HCT116 (cell line): ENCODE results near the gene FAM53B. TPM values are rescaled to one million over a fixed set of nuclear protein-coding genes. Genes with fewer than 3 reads are reported as not detected.

ENCODE experiments used
- ATAC-seq: fragments of 200-7000 bp; cut with Tn5 transposase; 2 replicates; pipeline ENCODE4 v1.9.1; 2020; ENCODE audit warnings: mild to moderate bottlenecking, moderate library complexity
- BruUV-seq: library from RNA; stranded (reverse); fragments of 400-500 nt; replicated peaks from 2 replicates; lab custom pipeline; 2021; lab: Mats Ljungman, UMichigan
- CTCF ChIA-PET: fragments of 300-600 bp; sonication (Branson Sonifier 250); formaldehyde crosslinking; loops from one replicate; lab custom pipeline; 2021; ENCODE audit warnings: antibody characterized with exemption; lab: Charles Lee
- POLR2A ChIA-PET: fragments of 300-600, 350-600 bp; sonication (Branson Sonifier 250); formaldehyde crosslinking; loops from one replicate; lab custom pipeline; 2021; ENCODE audit warnings: antibody characterized with exemption; lab: Charles Lee
- RAD21 ChIA-PET, 2 experiments: fragments of 300-600 bp; sonication (Branson Sonifier 250); formaldehyde crosslinking; loops; one replicate each; lab custom pipeline; 2023; ENCODE audit warnings: low total read pairs in 2 of 2; ENCODE audit not compliant: uncharacterized antibody in 2 of 2, unreplicated experiment in 2 of 2, low non-redundant PET in 1 of 2; lab: Charles Lee
- DNase-seq: peaks from one replicate; pipeline ENCODE4 v3.0.0-alpha.2; 2010; ENCODE audit warnings: low read depth, low spot score
- H2AFZ ChIP-seq: fragments of 200-600 bp; shearing (Covaris generic), sonication (generic); 2 replicates; pipeline ENCODE4 v1.6.1; 2017; ENCODE audit warnings: low read depth, mixed run types, mixed read lengths, antibody characterized with exemption, low read length; ENCODE audit not compliant: poor library complexity, severe bottlenecking
- H3K27ac ChIP-seq: 2 replicates; pipeline ENCODE4 v1.5.1; 2012; ENCODE audit warnings: low read depth, low read length
- H3K27me3 ChIP-seq: fragments of 200-600 bp; sonication (generic); 2 replicates; pipeline ENCODE4 v1.6.1; 2016; ENCODE audit warnings: mixed run types, low read length, mixed read lengths; ENCODE audit not compliant: insufficient read depth
- H3K36me3 ChIP-seq, 2 experiments: fragments of 200-500 bp in 1 of 2; fragments of 200-600 bp in 1 of 2; sonication (Bioruptor generic) in 1 of 2; sonication (generic) in 1 of 2; 2 replicates each; pipeline versions ENCODE4 v1.5.1 to v1.6.1; 2014 to 2016; ENCODE audit warnings: low read length in 2 of 2, inconsistent platforms in 1 of 2, mixed read lengths in 1 of 2, mixed run types in 1 of 2; ENCODE audit not compliant: insufficient read depth in 2 of 2, control insufficient read depth in 1 of 2
- H3K4me1 ChIP-seq, 2 experiments: fragments of 200-600 bp in 1 of 2; sonication (generic) in 1 of 2; 2 replicates each; pipeline versions ENCODE4 v1.5.1 to v1.6.1; 2012 to 2017; ENCODE audit warnings: low read length in 2 of 2, inconsistent platforms in 1 of 2, mild to moderate bottlenecking in 1 of 2, mixed read lengths in 1 of 2, mixed run types in 1 of 2, moderate library complexity in 1 of 2; ENCODE audit not compliant: insufficient read depth in 2 of 2, control insufficient read depth in 1 of 2
- H3K4me2 ChIP-seq: fragments of 200-600 bp; sonication (generic); 2 replicates; pipeline ENCODE4 v1.6.1; 2017; ENCODE audit warnings: mixed run types, low read length, mixed read lengths
- H3K4me3 ChIP-seq, 2 experiments: fragments of 200-600 bp in 1 of 2; sonication (generic) in 1 of 2; replicated peaks in 1 of 2; 2 replicates each; pipeline ENCODE4 v1.5.1; 2011 to 2016; ENCODE audit warnings: low read length in 2 of 2, control low read depth in 1 of 2, low read depth in 1 of 2, mild to moderate bottlenecking in 1 of 2, mixed read lengths in 1 of 2, mixed run types in 1 of 2
- H3K79me2 ChIP-seq: fragments of 200-600 bp; sonication (generic); 2 replicates; pipeline ENCODE4 v1.6.1; 2017; ENCODE audit warnings: mild to moderate bottlenecking, mixed run types, low read length, moderate library complexity, mixed read lengths; ENCODE audit not compliant: insufficient read depth
- H3K9ac ChIP-seq: fragments of 200-600 bp; sonication (generic); 2 replicates; pipeline ENCODE4 v1.6.1; 2016; ENCODE audit warnings: low read length, mixed read lengths
- H3K9me2 ChIP-seq: fragments of 200-600 bp; sonication (generic), shearing (Covaris generic); 2 replicates; pipeline ENCODE4 v1.6.1; 2017; ENCODE audit warnings: mixed run types, mild to moderate bottlenecking, moderate library complexity; ENCODE audit not compliant: insufficient read depth
- H3K9me3 ChIP-seq, 2 experiments: fragments of 200-500 bp in 1 of 2; fragments of 200-600 bp in 1 of 2; sonication (Bioruptor generic) in 1 of 2; sonication (generic) in 1 of 2; 2 replicates each; pipeline ENCODE4 v1.6.1; 2014 to 2017; ENCODE audit warnings: low read length in 2 of 2, mixed read lengths in 2 of 2, inconsistent platforms in 1 of 2, low read depth in 1 of 2, mild to moderate bottlenecking in 1 of 2, mixed run types in 1 of 2, moderate library complexity in 1 of 2; ENCODE audit not compliant: control insufficient read depth in 1 of 2, insufficient read depth in 1 of 2
- H4K20me1 ChIP-seq: fragments of 200-600 bp; sonication (generic), shearing (Covaris generic); 2 replicates; pipeline ENCODE4 v1.6.1; 2017; ENCODE audit warnings: mixed run types, mild to moderate bottlenecking, moderate library complexity; ENCODE audit not compliant: insufficient read depth
- CBX3 ChIP-seq: IDR thresholded peaks from 2 replicates; pipeline ENCODE4 v1.6.1; 2012; ENCODE audit warnings: low read depth
- FOSL1 ChIP-seq: IDR thresholded peaks from 2 replicates; pipeline ENCODE4 v1.6.1; 2012; ENCODE audit warnings: low read depth
- POLR2AphosphoS5 ChIP-seq: IDR thresholded peaks from 2 replicates; pipeline ENCODE4 v1.6.1; 2011; ENCODE audit warnings: mild to moderate bottlenecking, low read depth, low read length, moderate library complexity
- RAD21 ChIP-seq: IDR thresholded peaks from 2 replicates; pipeline ENCODE4 v1.6.1; 2012; ENCODE audit warnings: low read depth, mild to moderate bottlenecking
- SIN3A ChIP-seq: IDR thresholded peaks from 2 replicates; pipeline ENCODE4 v1.6.1; 2012; ENCODE audit warnings: low read depth
- SP1 ChIP-seq: IDR thresholded peaks from 2 replicates; pipeline ENCODE4 v1.6.1; 2012; ENCODE audit warnings: low read depth
- YY1 ChIP-seq: IDR thresholded peaks from 2 replicates; pipeline ENCODE4 v1.6.1; 2011; ENCODE audit warnings: low read length, low read depth, moderate library complexity, mild to moderate bottlenecking; ENCODE audit not compliant: insufficient replicate concordance; ENCODE audit errors: extremely low read depth
- ZFX ChIP-seq: fragments of 450-650 bp; IDR thresholded peaks from 2 replicates; pipeline ENCODE4 v1.6.1; 2017
- ZNF274 ChIP-seq: fragments of 200-500 bp; sonication (Bioruptor generic); IDR thresholded peaks from 2 replicates; pipeline ENCODE4 v1.6.1; 2014; ENCODE audit warnings: mild to moderate bottlenecking, low read depth, low read length, inconsistent platforms
- intact Hi-C: fragments of 100-400 bp; cut with micrococcal nuclease; formaldehyde crosslinking; loops from 2 replicates; pipeline ENCODE4 v1.10.0; 2022
- total RNA-seq: library from RNA; stranded (reverse); gene quantifications from one replicate; pipeline ENCODE4 v1.2.1, GENCODE V29; 2021; ENCODE audit not compliant: unreplicated experiment

The FAM53B gene
- total RNA-seq, 1 experiment from 2014 or later, result 19.6 TPM

DNA sequence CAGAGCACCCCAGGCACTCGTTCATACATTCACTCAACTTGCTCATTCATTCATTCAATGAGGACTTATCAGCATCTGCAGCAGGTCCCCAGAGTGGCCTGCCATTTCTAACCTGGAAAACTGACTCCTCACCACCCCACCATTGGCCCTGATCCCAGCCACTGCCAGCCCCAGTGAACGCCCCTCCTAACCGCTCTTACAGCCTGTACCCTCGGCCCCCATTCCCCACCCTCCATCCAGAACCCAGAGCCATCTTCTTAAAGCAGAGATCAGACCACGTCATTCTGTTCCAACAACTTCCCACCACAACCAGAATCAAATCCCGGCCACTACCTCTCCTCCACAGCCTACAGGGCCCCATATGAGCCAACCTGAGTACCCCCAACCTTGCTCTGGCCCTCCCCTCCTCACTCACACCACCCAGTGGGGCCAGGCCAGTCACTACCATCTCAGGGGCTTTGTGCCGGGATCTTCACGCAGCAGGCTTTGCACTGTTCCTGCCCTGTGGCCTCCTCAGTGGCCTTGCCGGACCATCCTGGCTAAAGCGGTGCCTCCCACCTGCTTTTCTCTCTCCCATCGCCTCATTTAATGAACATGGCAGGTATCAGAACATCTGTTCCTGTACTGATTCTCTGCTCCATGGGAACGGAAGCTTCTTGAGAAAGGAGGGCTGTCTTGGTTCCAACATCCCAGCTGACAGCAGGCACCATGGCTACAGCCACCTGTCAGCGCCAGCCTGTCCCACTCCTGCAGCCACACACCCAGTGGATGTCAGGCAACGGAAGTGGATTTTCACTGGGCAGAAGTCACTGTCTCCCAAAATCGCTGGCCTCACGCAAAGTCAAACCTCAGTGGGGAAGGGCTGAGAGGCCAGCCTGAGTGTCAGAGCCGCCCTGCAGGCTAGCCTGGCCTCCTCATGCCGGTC lies 45.4 kb downstream of the FAM53B start:
- DNase-seq, result no peak
- Histone ChIP-seq H3K4me2 (no peak overlapping the region), H3K9ac (no peak overlapping the region), H3K9me3 (no peaks in the 10 kb centered on the region), H3K9me2 (no peaks in the 10 kb centered on the region), H2AFZ (no peak overlapping the region), H3K27me3 (no peaks in the 10 kb centered on the region), H3K27ac (no peak overlapping the region), H3K4me3 (no peak overlapping the region), H3K79me2 (no peaks in the 10 kb centered on the region)
- intact Hi-C loops, result no loop called here
- ATAC-seq, result no peak
- RAD21 ChIA-PET, result no interaction called here
- BruUV-seq, result no TSS peak
- TF ChIP-seq POLR2AphosphoS5 (no peak), ZFX (no peak), RAD21 (no peak), SP1 (no peak), CBX3 (no peak), FOSL1 (no peak), YY1 (no peak), ZNF274 (no peak), SIN3A (no peak)
- TF ChIP-seq, all 23 proteins: peak for 0
- Histone ChIP-seq H3K4me1 (no peaks in the 10 kb centered on the region), H3K36me3 (peaks cover 0 to 3% of the 10 kb centered on the region in 2 experiments; a peak in 2 of 4 replicates), H4K20me1 (no peaks in the 10 kb centered on the region)
- ChIA-PET POLR2A (no interaction called here), CTCF (no interaction called here)
